SK-N-SH (cell line): ENCODE results near the gene GRPEL2. TPM values are rescaled to one million over a fixed set of nuclear protein-coding genes. Genes with fewer than 3 reads are reported as not detected.

Experiments used
- CTCF ChIA-PET: fragments of 300-600, 350-600 bp; formaldehyde crosslinking; extraction: SDS; loops from one replicate; lab custom pipeline; 2021; lab: Yijun Ruan, JAX
- POLR2A ChIA-PET: fragments of 350-600 bp; sonication (Branson Sonifier 250); formaldehyde crosslinking; extraction: SDS; loops from one replicate; lab custom pipeline; 2020; ENCODE audit warnings: antibody characterized with exemption, inconsistent platforms; lab: Yijun Ruan, JAX
- DNase-seq: peaks from one replicate; pipeline ENCODE4 v3.0.0; 2012
- H2AFZ ChIP-seq: fragments of 200-600 bp; sonication (generic); 2 replicates; pipeline ENCODE4 v1.8.1; 2016; ENCODE audit warnings: antibody characterized with exemption, mild to moderate bottlenecking, low read depth
- H3F3A ChIP-seq: fragments of 200-600 bp; sonication (generic); replicated peaks from 2 replicates; pipeline ENCODE3; 2016; ENCODE audit warnings: antibody characterized with exemption, mild to moderate bottlenecking; ENCODE audit not compliant: insufficient read depth
- H3K27ac ChIP-seq, 2 experiments: fragments of 200-500 bp in 1 of 2; fragments of 200-600 bp in 1 of 2; sonication (Bioruptor generic) in 1 of 2; sonication (generic), shearing (Covaris generic) in 1 of 2; 2 replicates each; pipeline versions ENCODE4 v1.5.1 to v1.6.1; 2014 to 2016; ENCODE audit warnings: low read depth in 2 of 2, inconsistent platforms in 1 of 2, low read length in 1 of 2, mild to moderate bottlenecking in 1 of 2, mixed read lengths in 1 of 2
- H3K27me3 ChIP-seq: fragments of 200-600 bp; sonication (generic), shearing (Covaris generic); 2 replicates; pipeline ENCODE4 v1.6.1; 2016; ENCODE audit warnings: mixed run types; ENCODE audit not compliant: insufficient read depth
- H3K36me3 ChIP-seq, 2 experiments: fragments of 200-500 bp in 1 of 2; fragments of 200-600 bp in 1 of 2; sonication (Bioruptor generic) in 1 of 2; sonication (generic) in 1 of 2; replicated peaks in 1 of 2; 2 replicates each; pipeline versions ENCODE3 to v1.5.1; 2014 to 2016; ENCODE audit warnings: low read length in 1 of 2, mild to moderate bottlenecking in 1 of 2; ENCODE audit not compliant: insufficient read depth in 2 of 2, control insufficient read depth in 1 of 2
- H3K4me1 ChIP-seq, 2 experiments: fragments of 200-500 bp in 1 of 2; fragments of 200-600 bp in 1 of 2; sonication (Bioruptor generic) in 1 of 2; sonication (generic), shearing (Covaris generic) in 1 of 2; 2 replicates each; pipeline versions ENCODE4 v1.5.1 to v1.6.1; 2014 to 2016; ENCODE audit warnings: low read depth in 1 of 2, low read length in 1 of 2, mixed run types in 1 of 2; ENCODE audit not compliant: insufficient read depth in 2 of 2, control insufficient read depth in 1 of 2
- H3K4me2 ChIP-seq: fragments of 200-600 bp; sonication (generic), shearing (Covaris generic); 2 replicates; pipeline ENCODE4 v1.6.1; 2017; ENCODE audit warnings: mixed run types
- H3K4me3 ChIP-seq, 2 experiments: fragments of 200-500 bp in 1 of 2; fragments of 200-600 bp in 1 of 2; sonication (Bioruptor generic) in 1 of 2; sonication (generic), shearing (Covaris generic) in 1 of 2; 2 replicates each; pipeline versions ENCODE4 v1.5.1 to v1.8.1; 2014 to 2016; ENCODE audit warnings: low read depth in 2 of 2, inconsistent platforms in 1 of 2, low read length in 1 of 2, mild to moderate bottlenecking in 1 of 2, mixed read lengths in 1 of 2, moderate library complexity in 1 of 2
- H3K79me2 ChIP-seq: fragments of 200-600 bp; sonication (generic); 2 replicates; pipeline ENCODE4 v1.8.1; 2017; ENCODE audit warnings: mild to moderate bottlenecking; ENCODE audit not compliant: insufficient read depth
- H3K9ac ChIP-seq: fragments of 200-600 bp; sonication (generic); 2 replicates; pipeline ENCODE4 v1.6.1; 2017; ENCODE audit warnings: mixed run types
- H3K9me2 ChIP-seq: fragments of 200-600 bp; sonication (generic); 2 replicates; pipeline ENCODE4 v1.6.1; 2017; ENCODE audit warnings: mixed run types
- H3K9me3 ChIP-seq: fragments of 200-600 bp; sonication (generic); 2 replicates; pipeline ENCODE4 v1.6.1; 2017; ENCODE audit warnings: mixed run types, mild to moderate bottlenecking, moderate library complexity
- H4K20me1 ChIP-seq: fragments of 200-600 bp; sonication (generic); 2 replicates; pipeline ENCODE4 v1.6.1; 2017; ENCODE audit warnings: mild to moderate bottlenecking, mixed run types; ENCODE audit not compliant: insufficient read depth
- CHD2 ChIP-seq: fragments of 150-350 bp; IDR thresholded peaks from 2 replicates; pipeline ENCODE4 v1.6.1; 2018; ENCODE audit warnings: low read length; ENCODE audit not compliant: partially characterized antibody
- ELF1 ChIP-seq: IDR thresholded peaks from 2 replicates; pipeline ENCODE4 v1.4.0; 2012
- EP300 ChIP-seq, 2 experiments: IDR thresholded peaks; 2 replicates each; pipeline versions ENCODE4 v1.4.0 to v1.6.1; 2012; ENCODE audit warnings: borderline replicate concordance in 1 of 2, low read depth in 1 of 2, low read length in 1 of 2
- FOSL2 ChIP-seq: IDR thresholded peaks from 2 replicates; pipeline ENCODE4 v1.4.0; 2012; ENCODE audit warnings: low read depth, mild to moderate bottlenecking, moderate library complexity, borderline replicate concordance
- FOXM1 ChIP-seq: IDR thresholded peaks from 2 replicates; pipeline ENCODE4 v1.4.0; 2012; ENCODE audit warnings: low read depth, mild to moderate bottlenecking
- GABPA ChIP-seq: IDR thresholded peaks from 2 replicates; pipeline ENCODE4 v1.4.0; 2012; ENCODE audit warnings: low read depth, mild to moderate bottlenecking
- GATA2 ChIP-seq: sonication (generic); formaldehyde crosslinking; IDR thresholded peaks from 2 replicates; pipeline ENCODE4 v1.5.0; 2020; ENCODE audit warnings: mild to moderate bottlenecking, missing genetic modification reagents
- IRF3 ChIP-seq: fragments of 150-350 bp; IDR thresholded peaks from 2 replicates; pipeline ENCODE4 v1.6.1; 2016; ENCODE audit warnings: mild to moderate bottlenecking, low read depth, low read length
- JUND ChIP-seq: IDR thresholded peaks from 2 replicates; pipeline ENCODE4 v1.4.0; 2012
- MAX ChIP-seq: IDR thresholded peaks from 2 replicates; pipeline ENCODE4 v1.4.0; 2012; ENCODE audit warnings: low read depth
- MEF2A ChIP-seq: IDR thresholded peaks from 2 replicates; pipeline ENCODE4 v1.4.0; 2012; ENCODE audit warnings: low read depth, borderline replicate concordance
- NFIC ChIP-seq: IDR thresholded peaks from 2 replicates; pipeline ENCODE4 v1.4.0; 2012; ENCODE audit warnings: borderline replicate concordance
- NRF1 ChIP-seq: IDR thresholded peaks from 2 replicates; pipeline ENCODE4 v1.6.1; 2012; ENCODE audit warnings: low read depth, mild to moderate bottlenecking, low read length
- PBX3 ChIP-seq: IDR thresholded peaks from 2 replicates; pipeline ENCODE4; 2012
- POLR2AphosphoS5 ChIP-seq: IDR thresholded peaks from 2 replicates; pipeline ENCODE4 v1.6.1; 2012; ENCODE audit warnings: low read depth, low read length
- RAD21 ChIP-seq: IDR thresholded peaks from 2 replicates; pipeline ENCODE4 v1.6.1; 2012; ENCODE audit warnings: mild to moderate bottlenecking, low read length
- RCOR1 ChIP-seq: fragments of 150-350 bp; IDR thresholded peaks from 2 replicates; pipeline ENCODE4 v1.6.1; 2017; ENCODE audit warnings: antibody characterized with exemption, low read length
- RFX5 ChIP-seq: IDR thresholded peaks from 2 replicates; pipeline ENCODE4 v1.6.1; 2012; ENCODE audit warnings: mild to moderate bottlenecking, improper control_type of control experiment, low read length
- RXRA ChIP-seq: IDR thresholded peaks from 2 replicates; pipeline ENCODE4 v1.4.0; 2012; ENCODE audit warnings: low read depth, mild to moderate bottlenecking, borderline replicate concordance
- SIN3A ChIP-seq: IDR thresholded peaks from 2 replicates; pipeline ENCODE4 v1.6.1; 2012; ENCODE audit warnings: low read depth, mild to moderate bottlenecking, low read length, moderate library complexity, borderline replicate concordance
- SMC3 ChIP-seq: IDR thresholded peaks from 2 replicates; pipeline ENCODE4 v1.6.1; 2012; ENCODE audit warnings: low read depth, low read length, improper control_type of control experiment
- TEAD4 ChIP-seq: IDR thresholded peaks from 2 replicates; pipeline ENCODE4 v1.4.0; 2012; ENCODE audit warnings: mild to moderate bottlenecking, borderline replicate concordance; ENCODE audit not compliant: insufficient read depth
- YY1 ChIP-seq: IDR thresholded peaks from 2 replicates; pipeline ENCODE4 v1.4.0; 2012; ENCODE audit warnings: low read depth, mild to moderate bottlenecking
- WGBS: methylation state at CpG from one replicate; pipeline ENCODE4 v1.1.6; 2017; ENCODE audit warnings: low lambda C conversion rate; 5-methylcytosine and 5-hydroxymethylcytosine counted together
- polyA plus RNA-seq, 3 experiments: library from polyadenylated mRNA; depleted of rRNA; stranded (reverse); fragments of >200 nt; gene quantifications; 2 replicates each; pipeline ENCODE4 v1.2.3, GENCODE V29; 2012
- TF ChIP-seq, protein P1 (sequence below): IDR thresholded peaks from 2 replicates; pipeline ENCODE4 v1.6.1; 2012; ENCODE audit warnings: mild to moderate bottlenecking, low read depth, low read length, moderate library complexity
- TF ChIP-seq, protein P2 (sequence below): IDR thresholded peaks from 2 replicates; pipeline ENCODE4 v1.4.0; 2012; ENCODE audit warnings: low read depth, borderline replicate concordance

The GRPEL2 gene
- polyA plus RNA-seq, 1 of the 3 experiments (the other 2 are of a cell fraction), result 4.6 TPM

- 92% methylated on average over 2 of the region's 2 CpGs for WGBS
These were observed 55.8 kb downstream of the GRPEL2 start for GRCh38 chr5:149401051-149401450.

DNA sequence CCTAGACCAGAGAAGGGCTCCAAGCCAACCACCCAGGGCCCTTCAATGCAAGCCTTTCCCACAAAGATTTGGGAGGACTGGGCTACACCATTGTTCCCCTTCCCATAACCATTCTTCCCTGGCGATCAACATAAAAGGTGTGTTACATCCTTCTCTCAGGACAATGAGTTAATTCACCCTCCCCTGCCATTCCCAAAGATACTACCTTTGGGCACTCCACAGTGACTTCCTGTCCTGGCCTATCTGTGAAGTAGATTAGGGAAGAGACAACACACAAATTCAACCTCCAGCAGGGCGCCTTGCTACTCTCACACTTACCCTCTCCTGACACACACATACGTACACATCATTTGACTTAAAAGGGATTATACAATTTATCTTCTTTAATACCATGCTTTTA, 57.0 kb downstream of the GRPEL2 start:
- CTCF ChIA-PET, result interaction anchor here (5.0 to 52.5 kb wide), 2 partner anchors 30 to 31 kb away, joined by 26 to 1751 read pairs; partner anchors contain the start of genes IL17B and PCYOX1L
- Histone ChIP-seq H3K9me3 (no peaks in the 10 kb centered on the region), H3K36me3 (no peaks in the 10 kb centered on the region), H3K9ac (no peak overlapping the region), H2AFZ (no peak overlapping the region), H3K9me2 (no peaks in the 10 kb centered on the region), H4K20me1 (no peaks in the 10 kb centered on the region), H3K4me3 (no peak overlapping the region), H3K4me2 (no peak overlapping the region), H3K79me2 (peaks cover 8% of the 10 kb centered on the region), H3K4me1 (peaks cover 28 to 30% of the 10 kb centered on the region in 2 experiments), H3F3A (peaks cover 32% of the 10 kb centered on the region), H3K27me3 (no peaks in the 10 kb centered on the region), H3K27ac (no peak overlapping the region)
- DNase-seq, result no peak
- 98% methylated on average over 3 of the region's 3 CpGs for WGBS
- POLR2A ChIA-PET, result no interaction called here
- TF ChIP-seq PBX3 (no peak), FOXM1 (no peak), SIN3A (no peak), IRF3 (no peak), RFX5 (no peak), RXRA (no peak), JUND (no peak), RCOR1 (no peak), NFIC (no peak), SMC3 (no peak)
- TF ChIP-seq, protein P1, sequence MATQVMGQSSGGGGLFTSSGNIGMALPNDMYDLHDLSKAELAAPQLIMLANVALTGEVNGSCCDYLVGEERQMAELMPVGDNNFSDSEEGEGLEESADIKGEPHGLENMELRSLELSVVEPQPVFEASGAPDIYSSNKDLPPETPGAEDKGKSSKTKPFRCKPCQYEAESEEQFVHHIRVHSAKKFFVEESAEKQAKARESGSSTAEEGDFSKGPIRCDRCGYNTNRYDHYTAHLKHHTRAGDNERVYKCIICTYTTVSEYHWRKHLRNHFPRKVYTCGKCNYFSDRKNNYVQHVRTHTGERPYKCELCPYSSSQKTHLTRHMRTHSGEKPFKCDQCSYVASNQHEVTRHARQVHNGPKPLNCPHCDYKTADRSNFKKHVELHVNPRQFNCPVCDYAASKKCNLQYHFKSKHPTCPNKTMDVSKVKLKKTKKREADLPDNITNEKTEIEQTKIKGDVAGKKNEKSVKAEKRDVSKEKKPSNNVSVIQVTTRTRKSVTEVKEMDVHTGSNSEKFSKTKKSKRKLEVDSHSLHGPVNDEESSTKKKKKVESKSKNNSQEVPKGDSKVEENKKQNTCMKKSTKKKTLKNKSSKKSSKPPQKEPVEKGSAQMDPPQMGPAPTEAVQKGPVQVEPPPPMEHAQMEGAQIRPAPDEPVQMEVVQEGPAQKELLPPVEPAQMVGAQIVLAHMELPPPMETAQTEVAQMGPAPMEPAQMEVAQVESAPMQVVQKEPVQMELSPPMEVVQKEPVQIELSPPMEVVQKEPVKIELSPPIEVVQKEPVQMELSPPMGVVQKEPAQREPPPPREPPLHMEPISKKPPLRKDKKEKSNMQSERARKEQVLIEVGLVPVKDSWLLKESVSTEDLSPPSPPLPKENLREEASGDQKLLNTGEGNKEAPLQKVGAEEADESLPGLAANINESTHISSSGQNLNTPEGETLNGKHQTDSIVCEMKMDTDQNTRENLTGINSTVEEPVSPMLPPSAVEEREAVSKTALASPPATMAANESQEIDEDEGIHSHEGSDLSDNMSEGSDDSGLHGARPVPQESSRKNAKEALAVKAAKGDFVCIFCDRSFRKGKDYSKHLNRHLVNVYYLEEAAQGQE, result no peak
- TF ChIP-seq, protein P2, sequence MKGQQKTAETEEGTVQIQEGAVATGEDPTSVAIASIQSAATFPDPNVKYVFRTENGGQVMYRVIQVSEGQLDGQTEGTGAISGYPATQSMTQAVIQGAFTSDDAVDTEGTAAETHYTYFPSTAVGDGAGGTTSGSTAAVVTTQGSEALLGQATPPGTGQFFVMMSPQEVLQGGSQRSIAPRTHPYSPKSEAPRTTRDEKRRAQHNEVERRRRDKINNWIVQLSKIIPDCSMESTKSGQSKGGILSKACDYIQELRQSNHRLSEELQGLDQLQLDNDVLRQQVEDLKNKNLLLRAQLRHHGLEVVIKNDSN, result no peak

More at GRCh38 chr5:149401051-149401450, 55.8 kb downstream of the GRPEL2 start:
- Histone ChIP-seq H3K9ac (no peak overlapping the region), H3K79me2 (no peaks in the 10 kb centered on the region), H4K20me1 (no peaks in the 10 kb centered on the region), H3K4me1 (peaks cover 17 to 24% of the 10 kb centered on the region in 2 experiments; a peak in 3 of 4 replicates), H3K36me3 (no peaks in the 10 kb centered on the region), H2AFZ (no peak overlapping the region), H3K9me3 (no peaks in the 10 kb centered on the region), H3K27me3 (no peaks in the 10 kb centered on the region), H3K27ac (no peak overlapping the region), H3K4me2 (no peak overlapping the region), H3K9me2 (no peaks in the 10 kb centered on the region), H3F3A (peaks cover 30% of the 10 kb centered on the region), H3K4me3 (no peak overlapping the region)
- TF ChIP-seq ELF1 (no peak), NRF1 (no peak), MAX (no peak), TEAD4 (no peak), GATA2 (CRISPR knock-in tag) (no peak), FOXM1 (no peak), SIN3A (no peak), YY1 (no peak), GABPA (no peak), RXRA (no peak), POLR2AphosphoS5 (no peak), MEF2A (no peak), FOSL2 (no peak), EP300 (IDR thresholded peaks at IDR 0.05; ENCODE audit: borderline replicate concordance in 1 of 2, low read depth in 1 of 2, low read length in 1 of 2) (no peak), CHD2 (no peak), RAD21 (no peak)
- TF ChIP-seq, protein P2, result no peak
- ChIA-PET POLR2A (interaction anchor here (1.0 kb wide), 1 partner anchor 19 kb away, joined by 3 read pairs; no protein-coding TSS in a partner anchor), CTCF (interaction anchor here (0.9 to 52.5 kb wide), 4 partner anchors 27 to 84 kb away, joined by 3 to 1751 read pairs (median 15); partner anchors contain the start of genes IL17B and PCYOX1L)
- no peak for DNase-seq
